Measurements from ENCODE around the gene CD300LG.
A peak's percentile ranks its signal among the peaks of the same experiment; 100 is the strongest.

Gene CD300LG

GRCh38 chr17:43877031-43877430, 30.1 kb downstream of the CD300LG start:
- Histone ChIP-seq H3K27ac (ENCODE audit: low read depth, low read length) (no peak overlapping the region), H3K79me2 (ENCODE audit: control insufficient read depth, low read length) (no peaks in the 10 kb centered on the region), H3K4me3 (ENCODE audit: low read length) (no peak overlapping the region), H3K27me3 (ENCODE audit: control insufficient read depth, low read length) (no peaks in the 10 kb centered on the region), H3K4me1 (ENCODE audit: control insufficient read depth, low read length) (no peaks in the 10 kb centered on the region), H3K9me2 (replicated peaks; ENCODE audit: control insufficient read depth, low read length) (no peaks in the 10 kb centered on the region), H3K36me3 (ENCODE audit: control insufficient read depth, low read length) (no peaks in the 10 kb centered on the region), H3K9me3 (ENCODE audit: control insufficient read depth, insufficient read depth, low read length) (no peaks in the 10 kb centered on the region), H4K20me1 (ENCODE audit: control insufficient read depth, insufficient read depth, low read depth, low read length) (no peaks in the 10 kb centered on the region), H3F3A (ENCODE audit: control insufficient read depth, insufficient read depth) (no peaks in the 10 kb centered on the region), H3K4me2 (ENCODE audit: low read length) (no peak overlapping the region)
- no peak for TF ChIP-seq EZH2phosphoT487 (IDR thresholded peaks at IDR 0.05; ENCODE audit: borderline replicate concordance, low read length)
- no peak for TF ChIP-seq CTCF (IDR thresholded peaks at IDR 0.05; ENCODE audit: low read depth, low read length, poor library complexity, severe bottlenecking)

- Histone ChIP-seq H3K79me2 (ENCODE audit: control insufficient read depth, low read length) (no peaks in the 10 kb centered on the region), H3K36me3 (ENCODE audit: control insufficient read depth, low read length) (no peaks in the 10 kb centered on the region), H3K9me2 (replicated peaks; ENCODE audit: control insufficient read depth, low read length) (no peaks in the 10 kb centered on the region), H3K9me3 (ENCODE audit: control insufficient read depth, insufficient read depth, low read length) (no peaks in the 10 kb centered on the region), H3K4me3 (ENCODE audit: low read length) (no peak overlapping the region), H3F3A (ENCODE audit: control insufficient read depth, insufficient read depth) (no peaks in the 10 kb centered on the region), H3K4me2 (ENCODE audit: low read length) (no peak overlapping the region), H3K27ac (ENCODE audit: low read depth, low read length) (no peak overlapping the region), H3K4me1 (ENCODE audit: control insufficient read depth, low read length) (no peaks in the 10 kb centered on the region), H3K27me3 (ENCODE audit: control insufficient read depth, low read length) (no peaks in the 10 kb centered on the region), H4K20me1 (ENCODE audit: control insufficient read depth, insufficient read depth, low read depth, low read length) (no peaks in the 10 kb centered on the region)
- no peak for TF ChIP-seq EZH2phosphoT487 (IDR thresholded peaks at IDR 0.05; ENCODE audit: borderline replicate concordance, low read length)
- TF ChIP-seq CTCF (IDR thresholded peaks at IDR 0.05; ENCODE audit: low read depth, low read length, poor library complexity, severe bottlenecking) = no peak
These were observed 30.6 kb downstream of the CD300LG start for GRCh38 chr17:43877451-43878155.

GRCh38 chr17:43878260-43879175, 31.5 kb downstream of the CD300LG start:
- no peak overlapping the region for H3K27ac ChIP-seq (ENCODE audit: low read depth, low read length)
- H3K4me1 ChIP-seq (ENCODE audit: control insufficient read depth, low read length) = no peaks in the 10 kb centered on the region
- no peak overlapping the region for H3K4me3 ChIP-seq (ENCODE audit: low read length)
- H4K20me1 ChIP-seq (ENCODE audit: control insufficient read depth, insufficient read depth, low read depth, low read length) = no peaks in the 10 kb centered on the region
- no peaks in the 10 kb centered on the region for H3K27me3 ChIP-seq (ENCODE audit: control insufficient read depth, low read length)
- TF ChIP-seq EZH2phosphoT487 (IDR thresholded peaks at IDR 0.05; ENCODE audit: borderline replicate concordance, low read length) (no peak), CTCF (IDR thresholded peaks at IDR 0.05; ENCODE audit: low read depth, low read length, poor library complexity, severe bottlenecking) (peak; percentile 95)
- no peaks in the 10 kb centered on the region for H3K79me2 ChIP-seq (ENCODE audit: control insufficient read depth, low read length)
- H3F3A ChIP-seq (ENCODE audit: control insufficient read depth, insufficient read depth) = no peaks in the 10 kb centered on the region
- H3K36me3 ChIP-seq (ENCODE audit: control insufficient read depth, low read length) = no peaks in the 10 kb centered on the region
- H3K9me3 ChIP-seq (ENCODE audit: control insufficient read depth, insufficient read depth, low read length) = no peaks in the 10 kb centered on the region
- no peaks in the 10 kb centered on the region for H3K9me2 ChIP-seq (replicated peaks; ENCODE audit: control insufficient read depth, low read length)
- no peak overlapping the region for H3K4me2 ChIP-seq (ENCODE audit: low read length)

Measured in DOHH2 (cell line).